Spleen (tissue), 7 donors: ENCODE data around the gene VMP1.

Experiments used
- CTCF ChIP-seq, 11 experiments: fragments of 200-600 bp in 7 of 11; fragments of 450-650 bp in 4 of 11; sonication (generic) in 4 of 11; IDR thresholded peaks in 8 of 11; conservative IDR thresholded peaks in 3 of 11; 1 replicate in 7 of 11; 2 replicates in 4 of 11; pipeline versions ENCODE4 v1.4.0 to v1.8.0; 2016 to 2021; ENCODE audit warnings: antibody characterized with exemption in 11 of 11, inconsistent platforms in 4 of 11, mild to moderate bottlenecking in 1 of 11
- POLR2A ChIP-seq, 3 donors: fragments of 450-650 bp; IDR thresholded peaks; one replicate each; pipeline ENCODE4 v1.5.1; 2017; ENCODE audit warnings: antibody characterized with exemption in 3 of 3, mild to moderate bottlenecking in 1 of 3
- donor health status: DM: no; HTN: no; CAD: no; lungs with moderate emphysema.
- donor health status: DM: no; HTN: no; CAD: no.
- donor health status: DM: no; HTN: no; CAD: no.

- TF ChIP-seq CTCF (IDR thresholded peaks at IDR 0.05 in 8 of 11, conservative IDR thresholded peaks at IDR 0.05 in 3 of 11) (no peak), POLR2A (IDR thresholded peaks at IDR 0.05) (no peak)
Observed at GRCh38 chr17:59693582-59693981, 13.9 kb upstream of the VMP1 start.
